Calu3 (cell line): ENCODE measurements around the gene VCL. TPM values are rescaled to one million over a fixed set of nuclear protein-coding genes. Genes with fewer than 3 reads are reported as not detected.

Experiments used
- BruUV-seq: library from RNA; stranded (reverse); fragments of 400-500 nt; replicated peaks from 2 replicates; lab custom pipeline; 2021; lab: Mats Ljungman, UMichigan
- CTCF ChIA-PET: fragments of 300-600 bp; sonication (Branson Sonifier 250); formaldehyde crosslinking; loops from one replicate; lab custom pipeline; 2022; ENCODE audit warnings: antibody characterized with exemption; lab: Charles Lee
- DNase-seq: peaks from one replicate; pipeline ENCODE4 v3.0.0; 2022
- H3K27ac Mint-ChIP-seq: one replicate; pipeline ENCODE4 v1.8.0; 2022; ENCODE audit warnings: mixed read lengths; ENCODE audit not compliant: unreplicated experiment
- H3K27me3 Mint-ChIP-seq: one replicate; pipeline ENCODE4 v1.8.0; 2022; ENCODE audit warnings: mixed read lengths; ENCODE audit not compliant: unreplicated experiment
- H3K36me3 Mint-ChIP-seq: one replicate; pipeline ENCODE4 v1.8.0; 2022; ENCODE audit warnings: mild to moderate bottlenecking, moderate library complexity, mixed read lengths; ENCODE audit not compliant: insufficient read depth, unreplicated experiment
- H3K4me1 Mint-ChIP-seq: one replicate; pipeline ENCODE4 v1.8.0; 2022; ENCODE audit warnings: mild to moderate bottlenecking, low read depth, mixed read lengths; ENCODE audit not compliant: unreplicated experiment
- H3K4me3 Mint-ChIP-seq: one replicate; pipeline ENCODE4 v1.8.0; 2022; ENCODE audit warnings: mild to moderate bottlenecking, low read depth, moderate library complexity, mixed read lengths; ENCODE audit not compliant: unreplicated experiment
- H3K9me3 Mint-ChIP-seq: one replicate; pipeline ENCODE4 v1.8.0; 2022; ENCODE audit warnings: low read depth, mixed read lengths; ENCODE audit not compliant: unreplicated experiment
- CTCF ChIP-seq: fragments of 200-600 bp; IDR thresholded peaks from one replicate; pipeline ENCODE4 v1.8.0; 2022; ENCODE audit warnings: antibody characterized with exemption; ENCODE audit not compliant: unreplicated experiment
- intact Hi-C: fragments of 100-400 bp; cut with micrococcal nuclease; formaldehyde crosslinking; loops from one replicate; pipeline ENCODE4 v1.10.0; 2022; ENCODE audit not compliant: unreplicated experiment
- total RNA-seq: library from RNA; stranded (reverse); gene quantifications from 2 replicates; pipeline ENCODE4 v1.2.3, GENCODE V29; 2022

VCL gene
- total RNA-seq, 1 experiment from 2014 or later: 237 TPM

- TF ChIP-seq CTCF: no peak
- no peaks in the 10 kb centered on the region for H3K4me1 Mint-ChIP-seq
- CTCF ChIA-PET: interaction anchor here (0.5 kb wide), 1 partner anchor 57 kb away, joined by 4 read pairs; no protein-coding TSS in a partner anchor
- H3K27me3 Mint-ChIP-seq: no peaks in the 10 kb centered on the region
- no peak overlapping the region for H3K4me3 Mint-ChIP-seq
- no TSS peak for BruUV-seq
- intact Hi-C loops: no loop called here
- no peaks in the 10 kb centered on the region for H3K9me3 Mint-ChIP-seq
- DNase-seq: no peak
- H3K36me3 Mint-ChIP-seq: peaks cover 94% of the 10 kb centered on the region
- no peak overlapping the region for H3K27ac Mint-ChIP-seq
These were observed 111.5 kb downstream of the VCL start for GRCh38 chr10:74109452-74109851.

GRCh38 chr10:74110120-74110519 is 112.2 kb downstream of the VCL start:
- Mint-ChIP-seq H3K9me3 (no peaks in the 10 kb centered on the region), H3K27ac (no peak overlapping the region), H3K27me3 (no peaks in the 10 kb centered on the region), H3K4me1 (no peaks in the 10 kb centered on the region), H3K36me3 (peaks cover 92% of the 10 kb centered on the region), H3K4me3 (no peak overlapping the region)
- no peak for TF ChIP-seq CTCF
- BruUV-seq: no TSS peak
- no peak for DNase-seq
- CTCF ChIA-PET: no interaction called here
- intact Hi-C loops: no loop called here

- Mint-ChIP-seq H3K27me3 (no peaks in the 10 kb centered on the region), H3K9me3 (no peaks in the 10 kb centered on the region), H3K27ac (no peak overlapping the region), H3K36me3 (peaks cover 93% of the 10 kb centered on the region), H3K4me3 (no peak overlapping the region), H3K4me1 (no peaks in the 10 kb centered on the region)
- CTCF ChIA-PET: interaction anchor here (1.0 kb wide), 1 partner anchor 102 kb away, joined by 3 read pairs; no protein-coding TSS in a partner anchor
- BruUV-seq: no TSS peak
- no peak for DNase-seq
- no peak for TF ChIP-seq CTCF
- intact Hi-C loops: no loop called here
These were observed 113.9 kb downstream of the VCL start for GRCh38 chr10:74111799-74112198.

- H3K27ac Mint-ChIP-seq: no peak overlapping the region
- DNase-seq: no peak
- no peak for TF ChIP-seq CTCF
- H3K27me3 Mint-ChIP-seq: no peaks in the 10 kb centered on the region
- intact Hi-C loops: no loop called here
- peaks cover 93% of the 10 kb centered on the region for H3K36me3 Mint-ChIP-seq
- BruUV-seq: no TSS peak
- H3K4me1 Mint-ChIP-seq: peaks cover 2% of the 10 kb centered on the region
- CTCF ChIA-PET: no interaction called here
- no peak overlapping the region for H3K4me3 Mint-ChIP-seq
- no peaks in the 10 kb centered on the region for H3K9me3 Mint-ChIP-seq
These were observed 115.6 kb downstream of the VCL start for GRCh38 chr10:74113546-74113945.
